Testis (tissue), 3 donors: ENCODE results near the gene VDR. TPM values are rescaled to one million over a fixed set of nuclear protein-coding genes. Genes with fewer than 3 reads are reported as not detected.
A peak's percentile ranks its signal among the peaks of the same experiment; 100 is the strongest.

Experiments used
- DNase-seq: peaks from one replicate; pipeline ENCODE4 v3.0.0-alpha.2; 2019
- H3K27ac ChIP-seq, 2 donors: fragments of 200-600 bp; sonication (generic); one replicate each; pipeline ENCODE4 v1.5.1; 2019
- H3K27me3 ChIP-seq: fragments of 200-600 bp; sonication (generic); one replicate; pipeline ENCODE4 v1.5.1; 2019
- H3K36me3 ChIP-seq: fragments of 200-600 bp; sonication (generic); one replicate; pipeline ENCODE4 v1.5.1; 2017; ENCODE audit warnings: low read depth; ENCODE audit errors: missing control alignments
- H3K4me1 ChIP-seq: fragments of 200-600 bp; sonication (generic); one replicate; pipeline ENCODE4 v1.5.1; 2019
- H3K4me3 ChIP-seq, 2 donors: fragments of 200-600 bp; sonication (generic); one replicate each; pipeline ENCODE4 v1.5.1; 2017 to 2019
- H3K9me3 ChIP-seq: fragments of 200-600 bp; sonication (generic); one replicate; pipeline ENCODE4 v1.5.1; 2017
- CTCF ChIP-seq, 3 experiments: fragments of 450-650 bp in 2 of 3; fragments of 200-600 bp in 1 of 3; sonication (generic) in 1 of 3; IDR thresholded peaks; one replicate each; pipeline ENCODE4 v1.5.1; 2016 to 2019; ENCODE audit warnings: antibody characterized with exemption in 3 of 3, mild to moderate bottlenecking in 2 of 3, moderate library complexity in 1 of 3
- POLR2A ChIP-seq: fragments of 450-650 bp; IDR thresholded peaks from one replicate; pipeline ENCODE4 v1.6.1; 2017; ENCODE audit warnings: antibody characterized with exemption, mild to moderate bottlenecking, moderate library complexity
- WGBS, 2 donors: methylation state at CpG; one replicate each; pipeline ENCODE4 v1.1.5; 2018; 5-methylcytosine and 5-hydroxymethylcytosine counted together
- intact Hi-C: fragments of 100-400 bp; cut with DNase I; formaldehyde crosslinking; loops from one replicate; pipeline ENCODE4 v1.15.1; 2023; ENCODE audit warnings: low total_unique reads
- polyA plus RNA-seq: library from polyadenylated mRNA; stranded (reverse); fragments of 350-450 nt; fragmentation: Illumina TruSeq; extraction: RNeasy Lipid Tissue Mini Kit (QIAGEN cat#74804); gene quantifications from one replicate; pipeline ENCODE4 v1.2.3, GENCODE V29; 2014; ENCODE audit warnings: low read depth, low replicate concordance; ENCODE audit not compliant: insufficient read depth
- total RNA-seq, 2 donors: library from RNA; depleted of rRNA; stranded (reverse); fragments of >200 nt; gene quantifications; one replicate each; pipeline ENCODE4 v1.2.3, GENCODE V29; 2016

The VDR gene
- total and polyA plus RNA-seq, 3 donors from 2014 or later: 1.4 to 3.7 (median 2.9) TPM

- Histone ChIP-seq H3K36me3 (no peaks in the 10 kb centered on the region), H3K4me1 (peaks cover 61% of the 10 kb centered on the region), H3K4me3 (no peak overlapping the region), H3K9me3 (no peaks in the 10 kb centered on the region), H3K27ac (peak overlapping the region; percentile 15 to 31), H3K27me3 (no peaks in the 10 kb centered on the region)
- intact Hi-C loops: no loop called here
- TF ChIP-seq CTCF (IDR thresholded peaks at IDR 0.05) (no peak), POLR2A (no peak)
- DNase-seq: no peak
- WGBS, 2 donors: 30 to 44% methylated on average over 2 of the region's 2 CpGs
These were observed 99.4 kb downstream of the VDR start for GRCh38 chr12:47805417-47805816.

- no peaks in the 10 kb centered on the region for H3K27me3 ChIP-seq
- intact Hi-C loops: no loop called here
- peak overlapping the region in 1 of 2 donors; percentile 31 for H3K27ac ChIP-seq
- H3K9me3 ChIP-seq: no peaks in the 10 kb centered on the region
- no peak overlapping the region for H3K4me3 ChIP-seq
- 29 to 41% methylated on average over 7 to 8 of the region's 8 CpGs for WGBS, 2 donors
- H3K4me1 ChIP-seq: peaks cover 71% of the 10 kb centered on the region
- no peak for DNase-seq
- TF ChIP-seq POLR2A (no peak), CTCF (IDR thresholded peaks at IDR 0.05) (no peak)
- no peaks in the 10 kb centered on the region for H3K36me3 ChIP-seq
These were observed 100.6 kb downstream of the VDR start for GRCh38 chr12:47804171-47804570.

GRCh38 chr12:47803191-47803875 lies 101.5 kb downstream of the VDR start:
- Histone ChIP-seq H3K36me3 (no peaks in the 10 kb centered on the region), H3K4me1 (peaks cover 74% of the 10 kb centered on the region), H3K27me3 (no peaks in the 10 kb centered on the region), H3K9me3 (no peaks in the 10 kb centered on the region), H3K4me3 (no peak overlapping the region), H3K27ac (peak overlapping the region in 1 of 2 donors; percentile 59)
- no peak for DNase-seq
- intact Hi-C loops: no loop called here
- TF ChIP-seq CTCF (IDR thresholded peaks at IDR 0.05) (no peak), POLR2A (no peak)
- WGBS, 2 donors: 68 to 81% methylated on average over 11 to 12 of the region's 12 CpGs

GRCh38 chr12:47802312-47802711 lies 102.5 kb downstream of the VDR start:
- H3K27ac ChIP-seq: peak overlapping the region in 1 of 2 donors; percentile 59
- no peaks in the 10 kb centered on the region for H3K27me3 ChIP-seq
- intact Hi-C loops: no loop called here
- H3K4me3 ChIP-seq: no peak overlapping the region
- 47 to 60% methylated on average over 3 to 5 of the region's 5 CpGs for WGBS, 2 donors
- H3K9me3 ChIP-seq: no peaks in the 10 kb centered on the region
- TF ChIP-seq CTCF (IDR thresholded peaks at IDR 0.05) (no peak), POLR2A (no peak)
- no peak for DNase-seq
- H3K4me1 ChIP-seq: peaks cover 64% of the 10 kb centered on the region
- no peaks in the 10 kb centered on the region for H3K36me3 ChIP-seq

- TF ChIP-seq CTCF (IDR thresholded peaks at IDR 0.05): no peak
- TF ChIP-seq POLR2A: no peak
- DNase-seq: no peak
- Histone ChIP-seq H3K4me3 (no peak overlapping the region), H3K36me3 (no peaks in the 10 kb centered on the region), H3K27ac (peak overlapping the region in 1 of 2 donors; percentile 59), H3K9me3 (no peaks in the 10 kb centered on the region), H3K4me1 (peaks cover 60% of the 10 kb centered on the region), H3K27me3 (no peaks in the 10 kb centered on the region)
- intact Hi-C loops: no loop called here
- WGBS, 2 donors: 64 to 67% methylated on average over 9 of the region's 9 CpGs
These were observed 102.9 kb downstream of the VDR start for GRCh38 chr12:47801904-47802246.
